ENCODE results near the gene CEP112. TPM values are rescaled to one million over a fixed set of nuclear protein-coding genes. Genes with fewer than 3 reads are reported as not detected.

CEP112 gene
- total RNA-seq, 2 donors from 2014 or later: 5.9 to 6.2 TPM

DNA sequence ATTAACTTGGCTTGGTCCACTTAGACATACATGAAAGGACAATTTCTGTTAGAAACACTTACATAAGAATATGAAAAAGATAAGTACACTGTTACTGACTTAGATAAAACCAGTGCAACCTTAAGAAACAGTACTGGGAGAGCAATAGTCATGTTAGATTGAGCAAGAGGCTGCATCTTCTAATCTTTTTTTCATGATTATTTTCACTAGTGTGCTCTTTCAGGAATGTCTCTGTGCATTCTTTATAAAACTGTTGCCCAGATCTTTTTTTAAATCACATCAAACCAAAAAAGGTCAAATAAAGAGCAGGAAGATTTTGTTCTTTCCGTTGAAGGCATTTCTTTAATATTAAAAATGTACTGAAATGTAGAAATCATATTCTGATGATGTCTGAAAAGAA, 529.7 kb downstream of the CEP112 start:
- DNase-seq: no peak
- TF ChIP-seq, protein P1, sequence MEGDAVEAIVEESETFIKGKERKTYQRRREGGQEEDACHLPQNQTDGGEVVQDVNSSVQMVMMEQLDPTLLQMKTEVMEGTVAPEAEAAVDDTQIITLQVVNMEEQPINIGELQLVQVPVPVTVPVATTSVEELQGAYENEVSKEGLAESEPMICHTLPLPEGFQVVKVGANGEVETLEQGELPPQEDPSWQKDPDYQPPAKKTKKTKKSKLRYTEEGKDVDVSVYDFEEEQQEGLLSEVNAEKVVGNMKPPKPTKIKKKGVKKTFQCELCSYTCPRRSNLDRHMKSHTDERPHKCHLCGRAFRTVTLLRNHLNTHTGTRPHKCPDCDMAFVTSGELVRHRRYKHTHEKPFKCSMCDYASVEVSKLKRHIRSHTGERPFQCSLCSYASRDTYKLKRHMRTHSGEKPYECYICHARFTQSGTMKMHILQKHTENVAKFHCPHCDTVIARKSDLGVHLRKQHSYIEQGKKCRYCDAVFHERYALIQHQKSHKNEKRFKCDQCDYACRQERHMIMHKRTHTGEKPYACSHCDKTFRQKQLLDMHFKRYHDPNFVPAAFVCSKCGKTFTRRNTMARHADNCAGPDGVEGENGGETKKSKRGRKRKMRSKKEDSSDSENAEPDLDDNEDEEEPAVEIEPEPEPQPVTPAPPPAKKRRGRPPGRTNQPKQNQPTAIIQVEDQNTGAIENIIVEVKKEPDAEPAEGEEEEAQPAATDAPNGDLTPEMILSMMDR (IDR thresholded peaks at IDR 0.05): no peak
- H3K36me3 ChIP-seq: no peaks in the 10 kb centered on the region
- H3K9me3 ChIP-seq: no peaks in the 10 kb centered on the region
- peaks cover 4% of the 10 kb centered on the region for H3K27me3 ChIP-seq
- no peaks in the 10 kb centered on the region for H3K4me1 ChIP-seq
- intact Hi-C loops (cut with DNase I): no loop called here
- H3K9ac ChIP-seq (ENCODE audit: low read depth in 2 of 2, low read length in 2 of 2): no peak overlapping the region
- H3K27ac ChIP-seq: no peak overlapping the region
- no peak overlapping the region for H3K4me3 ChIP-seq

DNA sequence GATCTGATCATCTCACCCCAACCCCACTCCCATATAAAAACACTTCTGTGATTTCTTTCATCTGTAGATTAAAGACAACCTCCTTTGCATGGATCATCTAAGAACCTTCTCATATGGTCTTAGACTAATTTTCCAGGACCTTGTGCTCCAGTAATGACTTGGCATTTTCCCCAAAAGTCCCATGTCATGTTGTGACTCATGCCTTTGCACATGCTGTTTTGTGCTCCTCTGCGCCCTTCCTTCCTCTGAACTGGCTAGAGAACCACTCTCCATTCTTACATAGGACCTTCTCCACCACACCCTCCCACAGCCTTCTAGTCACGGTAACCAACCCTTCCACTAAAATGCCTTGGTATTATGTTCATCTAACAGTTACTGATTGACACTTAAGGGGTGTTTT, 531.0 kb downstream of the CEP112 start:
- no peak overlapping the region for H3K9ac ChIP-seq (ENCODE audit: low read depth in 2 of 2, low read length in 2 of 2)
- no peak overlapping the region for H3K4me3 ChIP-seq
- intact Hi-C loops (cut with DNase I): no loop called here
- no peaks in the 10 kb centered on the region for H3K36me3 ChIP-seq
- no peak overlapping the region for H3K27ac ChIP-seq
- peaks cover 4% of the 10 kb centered on the region for H3K27me3 ChIP-seq
- DNase-seq: no peak
- no peaks in the 10 kb centered on the region for H3K9me3 ChIP-seq
- no peaks in the 10 kb centered on the region for H3K4me1 ChIP-seq
- TF ChIP-seq, protein P1 (IDR thresholded peaks at IDR 0.05): no peak

DNA sequence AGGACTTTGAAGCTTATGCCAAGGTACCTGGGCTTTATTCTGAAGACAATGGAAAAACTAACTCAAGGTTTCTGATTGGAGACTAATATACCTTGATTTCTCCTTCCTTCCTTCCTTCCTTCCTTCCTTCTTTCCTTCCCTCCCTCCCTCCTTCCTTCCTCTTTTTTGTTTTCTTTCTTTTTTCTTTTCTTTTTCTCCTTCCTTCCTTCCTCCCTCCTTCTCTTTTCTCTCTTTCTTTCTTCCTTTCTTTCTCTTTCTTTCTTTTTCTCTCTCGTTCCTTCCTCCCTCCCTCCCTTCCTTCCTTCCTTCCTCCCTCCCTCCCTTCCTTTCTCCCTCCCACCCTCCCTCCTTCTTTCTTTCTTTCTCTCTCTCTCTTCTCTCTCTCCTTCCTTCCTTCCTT, 531.9 kb downstream of the CEP112 start:
- Histone ChIP-seq H3K9ac (ENCODE audit: low read depth in 2 of 2, low read length in 2 of 2) (no peak overlapping the region), H3K4me1 (no peaks in the 10 kb centered on the region), H3K4me3 (no peak overlapping the region), H3K36me3 (no peaks in the 10 kb centered on the region), H3K27ac (no peak overlapping the region), H3K9me3 (no peaks in the 10 kb centered on the region), H3K27me3 (peaks cover 4% of the 10 kb centered on the region)
- DNase-seq: no peak
- TF ChIP-seq, protein P1 (IDR thresholded peaks at IDR 0.05): no peak
- intact Hi-C loops (cut with DNase I): no loop called here

DNA sequence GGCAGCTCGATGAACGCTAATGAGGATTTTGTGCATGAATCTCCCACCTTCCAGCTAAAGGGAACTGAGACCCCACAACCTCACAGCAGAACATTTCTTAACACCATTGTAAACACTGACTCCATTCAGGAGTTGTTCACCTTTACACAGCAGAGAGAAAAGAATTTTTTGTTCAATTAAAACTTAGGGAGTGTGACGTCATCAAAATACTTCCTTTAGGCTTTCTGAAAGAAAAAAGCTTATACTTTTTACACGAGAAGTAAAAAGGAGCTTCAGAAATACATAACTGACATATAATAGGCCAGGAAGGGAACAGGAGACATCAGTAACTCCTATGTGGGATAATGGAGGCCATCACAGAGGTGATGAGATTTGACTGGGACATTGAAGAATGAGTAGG, 532.4 kb downstream of the CEP112 start:
- no peaks in the 10 kb centered on the region for H3K4me1 ChIP-seq
- no peaks in the 10 kb centered on the region for H3K36me3 ChIP-seq
- no peak for DNase-seq
- intact Hi-C loops (cut with DNase I): no loop called here
- peaks cover 4% of the 10 kb centered on the region for H3K27me3 ChIP-seq
- H3K9me3 ChIP-seq: no peaks in the 10 kb centered on the region
- H3K9ac ChIP-seq (ENCODE audit: low read depth in 2 of 2, low read length in 2 of 2): no peak overlapping the region
- TF ChIP-seq, protein P1 (IDR thresholded peaks at IDR 0.05): no peak
- H3K4me3 ChIP-seq: no peak overlapping the region
- H3K27ac ChIP-seq: no peak overlapping the region

DNA sequence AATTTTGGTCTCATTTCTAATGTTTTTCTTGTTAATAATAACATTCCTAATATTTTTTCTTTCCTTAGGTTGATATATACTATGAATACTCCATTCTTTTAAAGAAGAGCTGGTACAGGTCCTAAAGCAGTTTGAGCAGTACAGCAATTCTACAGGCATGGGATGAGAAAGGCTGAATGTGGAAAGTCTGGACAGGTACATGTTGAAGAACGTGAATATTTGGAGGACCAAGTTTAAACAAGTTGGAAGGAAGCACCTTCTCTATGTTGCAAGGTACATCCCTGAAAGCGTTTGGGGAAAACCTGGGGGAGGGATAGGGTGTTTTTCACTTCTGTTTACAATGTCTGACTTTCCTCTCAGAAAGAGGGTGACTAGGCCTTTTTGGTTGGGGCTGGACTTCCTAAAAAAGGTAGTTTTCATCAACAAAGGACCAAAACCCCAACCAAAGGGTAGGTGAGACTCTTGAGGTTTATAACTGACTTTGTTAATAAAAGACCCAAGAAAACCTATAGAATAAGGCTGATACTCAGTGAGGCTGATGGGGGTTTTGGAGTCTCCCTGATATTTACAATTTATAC, 534.6 kb downstream of the CEP112 start:
- Histone ChIP-seq H3K9ac (ENCODE audit: low read depth in 2 of 2, low read length in 2 of 2) (no peak overlapping the region), H3K36me3 (no peaks in the 10 kb centered on the region), H3K27ac (no peak overlapping the region), H3K4me3 (no peak overlapping the region), H3K27me3 (peaks cover 3% of the 10 kb centered on the region), H3K9me3 (no peaks in the 10 kb centered on the region), H3K4me1 (no peaks in the 10 kb centered on the region)
- intact Hi-C loops (cut with DNase I): no loop called here
- TF ChIP-seq, protein P1 (IDR thresholded peaks at IDR 0.05): no peak
- DNase-seq: no peak
